ENCODE data around the gene MOB3C. TPM values are rescaled to one million over a fixed set of nuclear protein-coding genes. Genes with fewer than 3 reads are reported as not detected.

Gene MOB3C
- total and polyA plus RNA-seq, 10 of the 15 experiments (the other 5 are each of a cell fraction or from before 2014, with no cell fraction given) = 1.0 to 16.0 (median 9.4) TPM

- TF ChIP-seq, protein P1, sequence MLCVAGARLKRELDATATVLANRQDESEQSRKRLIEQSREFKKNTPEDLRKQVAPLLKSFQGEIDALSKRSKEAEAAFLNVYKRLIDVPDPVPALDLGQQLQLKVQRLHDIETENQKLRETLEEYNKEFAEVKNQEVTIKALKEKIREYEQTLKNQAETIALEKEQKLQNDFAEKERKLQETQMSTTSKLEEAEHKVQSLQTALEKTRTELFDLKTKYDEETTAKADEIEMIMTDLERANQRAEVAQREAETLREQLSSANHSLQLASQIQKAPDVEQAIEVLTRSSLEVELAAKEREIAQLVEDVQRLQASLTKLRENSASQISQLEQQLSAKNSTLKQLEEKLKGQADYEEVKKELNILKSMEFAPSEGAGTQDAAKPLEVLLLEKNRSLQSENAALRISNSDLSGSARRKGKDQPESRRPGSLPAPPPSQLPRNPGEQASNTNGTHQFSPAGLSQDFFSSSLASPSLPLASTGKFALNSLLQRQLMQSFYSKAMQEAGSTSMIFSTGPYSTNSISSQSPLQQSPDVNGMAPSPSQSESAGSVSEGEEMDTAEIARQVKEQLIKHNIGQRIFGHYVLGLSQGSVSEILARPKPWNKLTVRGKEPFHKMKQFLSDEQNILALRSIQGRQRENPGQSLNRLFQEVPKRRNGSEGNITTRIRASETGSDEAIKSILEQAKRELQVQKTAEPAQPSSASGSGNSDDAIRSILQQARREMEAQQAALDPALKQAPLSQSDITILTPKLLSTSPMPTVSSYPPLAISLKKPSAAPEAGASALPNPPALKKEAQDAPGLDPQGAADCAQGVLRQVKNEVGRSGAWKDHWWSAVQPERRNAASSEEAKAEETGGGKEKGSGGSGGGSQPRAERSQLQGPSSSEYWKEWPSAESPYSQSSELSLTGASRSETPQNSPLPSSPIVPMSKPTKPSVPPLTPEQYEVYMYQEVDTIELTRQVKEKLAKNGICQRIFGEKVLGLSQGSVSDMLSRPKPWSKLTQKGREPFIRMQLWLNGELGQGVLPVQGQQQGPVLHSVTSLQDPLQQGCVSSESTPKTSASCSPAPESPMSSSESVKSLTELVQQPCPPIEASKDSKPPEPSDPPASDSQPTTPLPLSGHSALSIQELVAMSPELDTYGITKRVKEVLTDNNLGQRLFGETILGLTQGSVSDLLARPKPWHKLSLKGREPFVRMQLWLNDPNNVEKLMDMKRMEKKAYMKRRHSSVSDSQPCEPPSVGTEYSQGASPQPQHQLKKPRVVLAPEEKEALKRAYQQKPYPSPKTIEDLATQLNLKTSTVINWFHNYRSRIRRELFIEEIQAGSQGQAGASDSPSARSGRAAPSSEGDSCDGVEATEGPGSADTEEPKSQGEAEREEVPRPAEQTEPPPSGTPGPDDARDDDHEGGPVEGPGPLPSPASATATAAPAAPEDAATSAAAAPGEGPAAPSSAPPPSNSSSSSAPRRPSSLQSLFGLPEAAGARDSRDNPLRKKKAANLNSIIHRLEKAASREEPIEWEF (IDR thresholded peaks at IDR 0.05; ENCODE audit: insufficient replicate concordance, low read depth, low read length) = no peak
- no peak for TF ChIP-seq RCOR1 (conservative IDR thresholded peaks at IDR 0.05; ENCODE audit: low read depth, low read length)
- TF ChIP-seq GABPA (IDR thresholded peaks at IDR 0.05; ENCODE audit: low read depth) = no peak
- TF ChIP-seq FOXK2 (IDR thresholded peaks at IDR 0.05) = no peak
- TF ChIP-seq ZBTB33 (IDR thresholded peaks at IDR 0.05) = no peak
- TF ChIP-seq MXI1 (IDR thresholded peaks at IDR 0.05; ENCODE audit: low read depth, low read length) = no peak
- no peak for TF ChIP-seq HCFC1 (IDR thresholded peaks at IDR 0.05; ENCODE audit: low read length)
- no peak for TF ChIP-seq RAD21 (IDR thresholded peaks at IDR 0.05; ENCODE audit: insufficient read depth, low read depth, low read length)
- no peak for TF ChIP-seq SUZ12 (IDR thresholded peaks at IDR 0.05; ENCODE audit: unreplicated experiment)
These were observed 40.0 kb upstream of the MOB3C start (continued) for GRCh38 chr1:46656643-46657042.
